ENCODE results near the gene SASH1.

SASH1 gene

GRCh38 chr6:148445620-148446019 lies 103.0 kb downstream of the SASH1 start:
- H3K4me3 ChIP-seq (ENCODE audit: low read length in 2 of 2), result no peak overlapping the region
- H3K9ac ChIP-seq (ENCODE audit: low read length in 2 of 2), result no peak overlapping the region
- H3K4me1 ChIP-seq (ENCODE audit: control insufficient read depth, insufficient read depth, low read length), result peaks cover 6% of the 10 kb centered on the region
- H3K9me3 ChIP-seq (ENCODE audit: control insufficient read depth in 2 of 2, low read length in 2 of 2), result no peaks in the 10 kb centered on the region
- no peaks in the 10 kb centered on the region for H3K27me3 ChIP-seq (ENCODE audit: control insufficient read depth in 1 of 2, insufficient read depth in 2 of 2, low read length in 2 of 2)
- H3K36me3 ChIP-seq (ENCODE audit: control insufficient read depth in 2 of 2, insufficient read depth in 2 of 2, low read length in 2 of 2), result peaks cover 0 to 2% of the 10 kb centered on the region in 2 donors
- H3K27ac ChIP-seq (ENCODE audit: low read length), result no peak overlapping the region

- H3K4me1 ChIP-seq (ENCODE audit: control insufficient read depth, insufficient read depth, low read length), result no peaks in the 10 kb centered on the region
- H3K4me3 ChIP-seq (ENCODE audit: low read length in 2 of 2), result no peak overlapping the region
- no peaks in the 10 kb centered on the region for H3K27me3 ChIP-seq (ENCODE audit: control insufficient read depth in 1 of 2, insufficient read depth in 2 of 2, low read length in 2 of 2)
- no peak overlapping the region for H3K27ac ChIP-seq (ENCODE audit: low read length)
- H3K9ac ChIP-seq (ENCODE audit: low read length in 2 of 2), result no peak overlapping the region
- H3K9me3 ChIP-seq (ENCODE audit: control insufficient read depth in 2 of 2, low read length in 2 of 2), result no peaks in the 10 kb centered on the region
- peaks cover 0 to 2% of the 10 kb centered on the region in 2 donors for H3K36me3 ChIP-seq (ENCODE audit: control insufficient read depth in 2 of 2, insufficient read depth in 2 of 2, low read length in 2 of 2)
Measured at GRCh38 chr6:148446681-148447080, 104.0 kb downstream of the SASH1 start.

GRCh38 chr6:148447521-148448230 lies 105.0 kb downstream of the SASH1 start:
- Histone ChIP-seq H3K4me1 (ENCODE audit: control insufficient read depth, insufficient read depth, low read length) (no peaks in the 10 kb centered on the region), H3K27me3 (ENCODE audit: control insufficient read depth in 1 of 2, insufficient read depth in 2 of 2, low read length in 2 of 2) (no peaks in the 10 kb centered on the region), H3K9ac (ENCODE audit: low read length in 2 of 2) (no peak overlapping the region), H3K4me3 (ENCODE audit: low read length in 2 of 2) (no peak overlapping the region), H3K27ac (ENCODE audit: low read length) (no peak overlapping the region), H3K9me3 (ENCODE audit: control insufficient read depth in 2 of 2, low read length in 2 of 2) (no peaks in the 10 kb centered on the region), H3K36me3 (ENCODE audit: control insufficient read depth in 2 of 2, insufficient read depth in 2 of 2, low read length in 2 of 2) (peaks cover 0 to 2% of the 10 kb centered on the region in 2 donors)

- Histone ChIP-seq H3K4me3 (ENCODE audit: low read length in 2 of 2) (no peak overlapping the region), H3K27ac (ENCODE audit: low read length) (no peak overlapping the region), H3K36me3 (ENCODE audit: control insufficient read depth in 2 of 2, insufficient read depth in 2 of 2, low read length in 2 of 2) (peaks cover 0 to 2% of the 10 kb centered on the region in 2 donors), H3K9me3 (ENCODE audit: control insufficient read depth in 2 of 2, low read length in 2 of 2) (no peaks in the 10 kb centered on the region), H3K27me3 (ENCODE audit: control insufficient read depth in 1 of 2, insufficient read depth in 2 of 2, low read length in 2 of 2) (no peaks in the 10 kb centered on the region), H3K4me1 (ENCODE audit: control insufficient read depth, insufficient read depth, low read length) (no peaks in the 10 kb centered on the region), H3K9ac (ENCODE audit: low read length in 2 of 2) (no peak overlapping the region)
Measured at GRCh38 chr6:148448369-148449012, 105.9 kb downstream of the SASH1 start.

GRCh38 chr6:148450866-148451265 lies 108.2 kb downstream of the SASH1 start:
- H3K27ac ChIP-seq (ENCODE audit: low read length), result no peak overlapping the region
- H3K4me1 ChIP-seq (ENCODE audit: control insufficient read depth, insufficient read depth, low read length), result peaks cover 3% of the 10 kb centered on the region
- no peak overlapping the region for H3K9ac ChIP-seq (ENCODE audit: low read length in 2 of 2)
- H3K4me3 ChIP-seq (ENCODE audit: low read length in 2 of 2), result no peak overlapping the region
- no peaks in the 10 kb centered on the region for H3K27me3 ChIP-seq (ENCODE audit: control insufficient read depth in 1 of 2, insufficient read depth in 2 of 2, low read length in 2 of 2)
- peaks cover 0 to 2% of the 10 kb centered on the region in 2 donors for H3K36me3 ChIP-seq (ENCODE audit: control insufficient read depth in 2 of 2, insufficient read depth in 2 of 2, low read length in 2 of 2)
- H3K9me3 ChIP-seq (ENCODE audit: control insufficient read depth in 2 of 2, low read length in 2 of 2), result no peaks in the 10 kb centered on the region

GRCh38 chr6:148451690-148452089 lies 109.1 kb downstream of the SASH1 start:
- no peak overlapping the region for H3K27ac ChIP-seq (ENCODE audit: low read length)
- no peaks in the 10 kb centered on the region for H3K27me3 ChIP-seq (ENCODE audit: control insufficient read depth in 1 of 2, insufficient read depth in 2 of 2, low read length in 2 of 2)
- H3K36me3 ChIP-seq (ENCODE audit: control insufficient read depth in 2 of 2, insufficient read depth in 2 of 2, low read length in 2 of 2), result peaks cover 0 to 2% of the 10 kb centered on the region in 2 donors
- H3K4me3 ChIP-seq (ENCODE audit: low read length in 2 of 2), result no peak overlapping the region
- no peaks in the 10 kb centered on the region for H3K9me3 ChIP-seq (ENCODE audit: control insufficient read depth in 2 of 2, low read length in 2 of 2)
- H3K4me1 ChIP-seq (ENCODE audit: control insufficient read depth, insufficient read depth, low read length), result peaks cover 3% of the 10 kb centered on the region
- no peak overlapping the region for H3K9ac ChIP-seq (ENCODE audit: low read length in 2 of 2)

- peaks cover 3% of the 10 kb centered on the region for H3K4me1 ChIP-seq (ENCODE audit: control insufficient read depth, insufficient read depth, low read length)
- no peaks in the 10 kb centered on the region for H3K9me3 ChIP-seq (ENCODE audit: control insufficient read depth in 2 of 2, low read length in 2 of 2)
- no peak overlapping the region for H3K9ac ChIP-seq (ENCODE audit: low read length in 2 of 2)
- no peaks in the 10 kb centered on the region for H3K36me3 ChIP-seq (ENCODE audit: control insufficient read depth in 2 of 2, insufficient read depth in 2 of 2, low read length in 2 of 2)
- no peaks in the 10 kb centered on the region for H3K27me3 ChIP-seq (ENCODE audit: control insufficient read depth in 1 of 2, insufficient read depth in 2 of 2, low read length in 2 of 2)
- no peak overlapping the region for H3K27ac ChIP-seq (ENCODE audit: low read length)
- H3K4me3 ChIP-seq (ENCODE audit: low read length in 2 of 2), result no peak overlapping the region
Measured at GRCh38 chr6:148452876-148453275, 110.2 kb downstream of the SASH1 start.

- Histone ChIP-seq H3K4me1 (ENCODE audit: control insufficient read depth, insufficient read depth, low read length) (peaks cover 3% of the 10 kb centered on the region), H3K9me3 (ENCODE audit: control insufficient read depth in 2 of 2, low read length in 2 of 2) (no peaks in the 10 kb centered on the region), H3K27me3 (ENCODE audit: control insufficient read depth in 1 of 2, insufficient read depth in 2 of 2, low read length in 2 of 2) (no peaks in the 10 kb centered on the region), H3K9ac (ENCODE audit: low read length in 2 of 2) (no peak overlapping the region), H3K4me3 (ENCODE audit: low read length in 2 of 2) (no peak overlapping the region), H3K27ac (ENCODE audit: low read length) (no peak overlapping the region), H3K36me3 (ENCODE audit: control insufficient read depth in 2 of 2, insufficient read depth in 2 of 2, low read length in 2 of 2) (no peaks in the 10 kb centered on the region)
Measured at GRCh38 chr6:148453906-148454305, 111.3 kb downstream of the SASH1 start.

GRCh38 chr6:148455225-148455624 lies 112.6 kb downstream of the SASH1 start:
- Histone ChIP-seq H3K36me3 (ENCODE audit: control insufficient read depth in 2 of 2, insufficient read depth in 2 of 2, low read length in 2 of 2) (peaks cover 0 to 2% of the 10 kb centered on the region in 2 donors), H3K27me3 (ENCODE audit: control insufficient read depth in 1 of 2, insufficient read depth in 2 of 2, low read length in 2 of 2) (no peaks in the 10 kb centered on the region), H3K4me3 (ENCODE audit: low read length in 2 of 2) (no peak overlapping the region), H3K9ac (ENCODE audit: low read length in 2 of 2) (no peak overlapping the region), H3K9me3 (ENCODE audit: control insufficient read depth in 2 of 2, low read length in 2 of 2) (no peaks in the 10 kb centered on the region), H3K27ac (ENCODE audit: low read length) (no peak overlapping the region), H3K4me1 (ENCODE audit: control insufficient read depth, insufficient read depth, low read length) (peaks cover 3% of the 10 kb centered on the region)

GRCh38 chr6:148455674-148456558 lies 113.3 kb downstream of the SASH1 start:
- Histone ChIP-seq H3K36me3 (ENCODE audit: control insufficient read depth in 2 of 2, insufficient read depth in 2 of 2, low read length in 2 of 2) (peaks cover 0 to 2% of the 10 kb centered on the region in 2 donors), H3K9ac (ENCODE audit: low read length in 2 of 2) (no peak overlapping the region), H3K4me1 (ENCODE audit: control insufficient read depth, insufficient read depth, low read length) (peaks cover 3% of the 10 kb centered on the region), H3K9me3 (ENCODE audit: control insufficient read depth in 2 of 2, low read length in 2 of 2) (no peaks in the 10 kb centered on the region), H3K27ac (ENCODE audit: low read length) (no peak overlapping the region), H3K4me3 (ENCODE audit: low read length in 2 of 2) (no peak overlapping the region), H3K27me3 (ENCODE audit: control insufficient read depth in 1 of 2, insufficient read depth in 2 of 2, low read length in 2 of 2) (no peaks in the 10 kb centered on the region)
